ENCODE results near the gene OCA2. TPM values are rescaled to one million over a fixed set of nuclear protein-coding genes. Genes with fewer than 3 reads are reported as not detected.

The OCA2 gene
- total RNA-seq, 4 donors from 2014 or later, result 0.19 to 1.1 TPM; not detected in 2

DNA sequence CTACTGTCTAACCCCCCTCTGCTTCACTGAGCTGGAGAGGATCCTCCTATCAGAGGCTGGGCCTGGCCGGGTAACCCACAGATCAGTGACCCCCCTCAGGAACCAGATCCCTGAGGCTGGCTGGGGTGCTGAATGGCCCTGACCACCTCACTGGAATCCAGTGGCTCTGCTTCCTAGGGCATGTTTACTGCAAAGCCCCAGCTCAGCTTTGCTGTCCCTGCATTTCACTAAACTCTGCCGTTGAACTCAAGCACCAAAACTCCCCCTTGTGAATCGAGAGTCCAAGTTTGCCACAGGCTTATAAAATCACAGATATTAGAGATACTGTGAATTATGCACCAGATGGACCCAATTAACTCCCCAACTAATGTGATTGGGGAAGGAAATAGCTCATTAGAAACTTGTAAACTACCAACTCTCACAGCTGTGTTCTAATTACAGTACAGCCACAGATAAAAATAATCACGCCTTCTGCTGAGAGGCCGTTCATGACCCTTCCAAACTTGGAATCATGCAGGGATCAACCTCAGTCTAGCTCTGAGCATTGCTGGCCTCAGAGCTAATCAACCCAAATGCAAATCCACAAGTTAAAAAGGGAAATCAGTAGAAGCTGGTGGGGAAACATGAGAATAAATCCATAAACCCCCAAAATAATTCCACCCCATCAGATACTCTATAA, 47.0 kb downstream of the OCA2 start:
- DNase-seq (ENCODE audit: low spot score), result no peak
- no peak for TF ChIP-seq CTCF (IDR thresholded peaks at IDR 0.05)
- ATAC-seq (ENCODE audit: low FRiP score), result no peak

GRCh38 chr15:28049581-28049980, 49.5 kb downstream of the OCA2 start:
- no peak for ATAC-seq (ENCODE audit: low FRiP score)
- DNase-seq (ENCODE audit: low spot score), result no peak
- TF ChIP-seq CTCF (IDR thresholded peaks at IDR 0.05), result no peak

- DNase-seq (ENCODE audit: low spot score), result no peak
- no peak for TF ChIP-seq CTCF (IDR thresholded peaks at IDR 0.05)
- ATAC-seq (ENCODE audit: low FRiP score), result no peak
These were observed 51.8 kb downstream of the OCA2 start for GRCh38 chr15:28047277-28047676.

DNA sequence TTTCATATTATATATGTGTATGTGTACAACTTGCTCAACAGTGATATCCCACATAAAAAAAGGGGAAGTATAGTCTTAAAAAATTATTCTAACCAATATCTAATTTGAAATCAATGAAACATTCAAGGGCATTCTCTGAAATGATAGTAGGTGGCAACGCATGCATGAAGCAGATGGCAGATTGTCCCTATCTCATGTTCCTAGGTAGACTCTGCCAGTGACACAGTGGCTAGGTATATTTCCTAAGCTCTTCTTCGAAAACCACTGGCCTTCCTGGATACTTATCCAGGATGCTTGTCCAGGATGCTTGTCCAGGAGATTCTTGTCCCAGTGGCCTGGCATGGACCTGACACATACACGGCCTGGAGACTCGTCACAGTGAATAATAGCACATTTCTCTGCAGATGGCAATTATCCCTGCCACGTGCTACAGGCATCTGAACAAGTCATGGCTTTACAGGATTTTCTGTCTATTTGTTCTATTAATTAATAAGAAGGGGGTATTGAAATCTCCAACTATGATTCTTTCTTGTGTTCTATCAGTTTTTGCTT, 54.9 kb downstream of the OCA2 start:
- DNase-seq (ENCODE audit: low spot score) (no peak), ATAC-seq (ENCODE audit: low FRiP score) (no peak)
- no peak for TF ChIP-seq CTCF (IDR thresholded peaks at IDR 0.05)

- no peak for ATAC-seq (ENCODE audit: low FRiP score)
- TF ChIP-seq CTCF (IDR thresholded peaks at IDR 0.05), result no peak
- DNase-seq (ENCODE audit: low spot score), result no peak
These were observed 55.4 kb downstream of the OCA2 start for GRCh38 chr15:28043691-28044091.

DNA sequence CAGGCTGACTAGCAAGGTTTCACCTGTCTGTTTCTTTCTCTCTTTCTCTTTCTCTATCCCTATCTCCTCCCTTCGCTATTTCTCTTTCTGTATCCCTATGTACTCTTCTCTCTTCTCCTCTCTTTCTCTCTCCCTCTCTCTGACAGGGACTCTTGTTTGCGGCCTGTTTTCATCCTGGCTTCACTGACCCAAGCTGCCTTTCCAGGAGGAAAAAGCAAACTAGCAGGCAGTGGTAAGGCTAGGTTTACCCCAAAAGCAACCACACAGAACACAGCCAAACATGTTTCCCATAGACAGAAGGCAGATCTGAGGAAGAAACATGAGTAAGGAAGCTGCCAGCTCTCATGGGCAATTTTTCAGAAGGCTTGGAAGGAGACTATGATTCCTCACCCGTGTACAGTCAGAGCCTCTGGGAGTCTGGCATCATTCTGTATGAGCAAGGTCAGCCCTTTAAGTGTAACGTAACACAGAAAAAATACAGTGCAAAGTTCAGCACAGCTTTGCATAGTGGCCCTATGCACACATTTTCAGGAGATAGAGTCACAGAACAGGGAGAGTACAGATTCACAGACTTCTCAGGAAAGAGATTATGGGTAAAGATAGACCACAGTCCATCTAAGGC, 61.0 kb downstream of the OCA2 start:
- no peak for DNase-seq (ENCODE audit: low spot score)
- ATAC-seq (ENCODE audit: low FRiP score), result no peak
- TF ChIP-seq CTCF (IDR thresholded peaks at IDR 0.05), result no peak

DNA sequence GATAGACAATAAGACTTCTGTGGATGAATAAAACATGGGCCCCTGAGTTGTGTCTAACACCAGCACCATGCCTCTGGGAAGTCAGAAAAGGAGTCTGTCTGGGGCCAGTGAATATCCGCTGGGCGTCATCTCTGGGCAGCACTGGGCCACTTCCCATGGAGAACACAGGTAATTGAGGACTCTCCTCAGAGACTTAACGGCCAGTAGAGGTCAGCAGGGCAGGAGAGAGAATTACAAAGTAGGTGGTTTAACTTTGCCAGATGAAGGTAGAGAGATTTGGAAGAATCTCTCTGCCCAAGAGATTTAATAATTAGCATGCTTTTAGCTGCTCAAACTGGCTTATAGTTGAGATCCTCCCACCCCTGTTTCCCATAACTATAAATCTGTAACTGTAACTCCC, 65.7 kb downstream of the OCA2 start:
- DNase-seq (ENCODE audit: low spot score) (no peak), ATAC-seq (ENCODE audit: low FRiP score) (no peak)
- no peak for TF ChIP-seq CTCF (IDR thresholded peaks at IDR 0.05)

Measured in omental fat pad (tissue), 4 donors.